ENCODE results near the gene LRRC42. TPM values are rescaled to one million over a fixed set of nuclear protein-coding genes. Genes with fewer than 3 reads are reported as not detected.

The LRRC42 gene
- total and polyA plus RNA-seq, 8 donors, result 5.2 to 20.5 (median 6.7) TPM

DNA sequence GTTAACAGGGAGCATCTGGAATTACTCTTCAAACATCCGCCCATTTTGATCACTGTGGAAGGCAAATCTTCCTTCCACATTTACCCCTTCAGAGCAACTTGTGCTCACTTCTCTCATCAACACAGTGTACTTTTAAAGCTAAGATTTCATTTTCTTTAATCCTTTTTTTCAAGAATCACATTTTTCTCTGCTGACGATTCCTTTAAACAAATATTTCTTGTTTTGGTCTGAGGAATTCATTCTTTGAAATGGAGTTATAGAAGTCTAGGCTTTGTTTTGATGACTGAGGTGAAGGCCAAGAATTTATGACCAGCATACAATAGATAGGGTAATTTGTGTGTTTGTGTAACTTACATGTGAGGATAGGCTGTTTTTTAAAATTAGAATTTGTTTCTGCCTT lies 25.6 kb downstream of the LRRC42 start:
- Histone ChIP-seq H3K4me3 (no peak overlapping the region), H3K4me1 (no peaks in the 10 kb centered on the region), H3K27me3 (no peaks in the 10 kb centered on the region), H3K9me3 (no peaks in the 10 kb centered on the region), H3K36me3 (peaks cover 0 to 16% (median 0%) of the 10 kb centered on the region in 3 donors), H3K27ac (no peak overlapping the region)
- intact Hi-C loops (cut with DNase I), result no loop called here
- TF ChIP-seq, protein P1, sequence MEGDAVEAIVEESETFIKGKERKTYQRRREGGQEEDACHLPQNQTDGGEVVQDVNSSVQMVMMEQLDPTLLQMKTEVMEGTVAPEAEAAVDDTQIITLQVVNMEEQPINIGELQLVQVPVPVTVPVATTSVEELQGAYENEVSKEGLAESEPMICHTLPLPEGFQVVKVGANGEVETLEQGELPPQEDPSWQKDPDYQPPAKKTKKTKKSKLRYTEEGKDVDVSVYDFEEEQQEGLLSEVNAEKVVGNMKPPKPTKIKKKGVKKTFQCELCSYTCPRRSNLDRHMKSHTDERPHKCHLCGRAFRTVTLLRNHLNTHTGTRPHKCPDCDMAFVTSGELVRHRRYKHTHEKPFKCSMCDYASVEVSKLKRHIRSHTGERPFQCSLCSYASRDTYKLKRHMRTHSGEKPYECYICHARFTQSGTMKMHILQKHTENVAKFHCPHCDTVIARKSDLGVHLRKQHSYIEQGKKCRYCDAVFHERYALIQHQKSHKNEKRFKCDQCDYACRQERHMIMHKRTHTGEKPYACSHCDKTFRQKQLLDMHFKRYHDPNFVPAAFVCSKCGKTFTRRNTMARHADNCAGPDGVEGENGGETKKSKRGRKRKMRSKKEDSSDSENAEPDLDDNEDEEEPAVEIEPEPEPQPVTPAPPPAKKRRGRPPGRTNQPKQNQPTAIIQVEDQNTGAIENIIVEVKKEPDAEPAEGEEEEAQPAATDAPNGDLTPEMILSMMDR (IDR thresholded peaks at IDR 0.05), result no peak
- ATAC-seq (no peak), DNase-seq (no peak), FAIRE-seq (no peak)
- 83 to 87% methylated on average over 2 of the region's 2 CpGs for WGBS, 2 donors

DNA sequence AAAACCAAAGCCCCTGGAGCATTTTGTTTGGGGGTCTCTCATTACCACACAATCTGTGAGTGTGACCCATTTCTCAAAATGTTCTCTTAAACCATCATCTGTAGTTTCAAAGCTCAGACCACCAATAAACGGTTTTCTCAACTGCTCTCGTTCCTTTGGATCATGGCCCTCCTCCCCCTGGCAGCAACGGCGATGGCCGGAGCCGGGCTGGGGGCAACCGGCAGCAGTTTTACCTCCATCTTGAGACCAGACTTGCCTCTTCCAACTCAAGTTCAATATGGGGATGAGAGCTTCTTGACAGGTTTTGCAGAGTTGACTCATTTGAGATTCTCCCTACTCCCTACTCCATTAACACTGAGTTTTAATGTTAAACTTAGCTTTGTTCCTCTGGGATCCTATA lies 29.7 kb downstream of the LRRC42 start:
- intact Hi-C loops (cut with DNase I), result no loop called here
- Histone ChIP-seq H3K36me3 (no peaks in the 10 kb centered on the region), H3K27ac (no peak overlapping the region), H3K4me3 (no peak overlapping the region), H3K9me3 (no peaks in the 10 kb centered on the region), H3K4me1 (no peaks in the 10 kb centered on the region), H3K27me3 (no peaks in the 10 kb centered on the region)
- 90 to 94% methylated on average over 7 of the region's 7 CpGs for WGBS, 2 donors
- TF ChIP-seq, protein P1 (IDR thresholded peaks at IDR 0.05), result no peak
- ATAC-seq (no peak), FAIRE-seq (no peak), DNase-seq (no peak)

DNA sequence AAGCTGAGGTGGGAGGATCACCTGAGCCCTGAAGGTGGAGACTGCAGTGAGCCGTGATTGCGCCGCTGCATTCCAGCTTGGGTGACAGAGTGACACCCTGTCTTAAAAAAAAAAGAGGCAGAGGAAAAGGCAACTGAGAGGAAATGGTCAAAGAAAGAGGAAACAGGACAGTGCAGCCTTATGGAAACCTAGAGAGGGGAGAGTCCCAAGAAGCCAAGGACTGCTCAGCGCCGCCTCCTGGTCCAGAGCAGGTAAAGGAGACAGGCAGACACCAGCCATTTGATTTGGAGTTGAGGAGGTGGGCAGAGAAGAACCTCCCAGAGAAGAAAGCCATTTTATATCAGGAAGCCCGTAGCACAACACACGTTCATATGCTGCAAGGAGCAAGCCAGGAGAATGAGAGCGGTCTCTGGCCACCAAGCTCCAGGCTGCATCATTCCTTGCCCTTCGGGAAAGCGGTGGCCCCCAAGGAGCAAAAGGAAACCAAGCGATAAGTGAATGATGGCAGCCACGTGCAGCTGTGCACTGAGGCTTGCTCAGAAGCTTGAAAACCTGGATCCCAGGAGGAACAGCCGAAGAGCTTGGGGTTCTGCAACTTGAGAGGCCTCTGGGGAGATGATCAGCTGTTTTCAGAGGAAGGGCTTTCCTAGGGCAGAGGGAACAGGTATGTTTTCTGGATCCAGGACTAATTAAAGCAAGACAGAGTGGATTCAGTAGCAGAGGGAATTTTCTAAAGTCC lies 33.7 kb downstream of the LRRC42 start:
- Histone ChIP-seq H3K36me3 (no peaks in the 10 kb centered on the region), H3K9me3 (no peaks in the 10 kb centered on the region), H3K27ac (no peak overlapping the region), H3K4me1 (peaks cover 0 to 7% (median 0%) of the 10 kb centered on the region in 3 donors), H3K4me3 (no peak overlapping the region), H3K27me3 (no peaks in the 10 kb centered on the region)
- TF ChIP-seq, protein P1 (IDR thresholded peaks at IDR 0.05), result no peak
- ATAC-seq, result no peak
- no peak for FAIRE-seq
- intact Hi-C loops (cut with DNase I), result no loop called here
- WGBS, 2 donors, result 88 to 90% methylated on average over 13 of the region's 13 CpGs
- no peak for DNase-seq

DNA sequence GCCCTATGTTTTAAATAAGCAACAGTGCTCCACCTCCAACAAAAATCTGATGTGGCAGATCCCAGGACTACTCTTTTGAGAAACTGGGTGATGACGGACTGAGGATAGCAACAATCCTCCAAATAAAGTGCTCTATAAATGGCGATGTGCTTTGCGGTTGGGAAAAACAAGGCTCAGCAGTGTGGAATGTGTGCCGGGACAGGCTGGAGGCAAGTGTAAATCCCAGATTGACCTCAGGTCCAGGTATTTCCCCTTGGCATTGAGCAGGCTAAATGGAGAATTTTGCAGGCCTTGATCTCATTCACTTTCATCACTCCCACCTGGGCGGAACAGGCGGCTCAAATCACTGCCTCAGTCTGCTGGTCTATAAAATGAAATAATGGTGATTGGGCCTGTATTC lies 35.1 kb downstream of the LRRC42 start:
- intact Hi-C loops (cut with DNase I), result no loop called here
- no peak for DNase-seq
- Histone ChIP-seq H3K9me3 (no peaks in the 10 kb centered on the region), H3K27me3 (no peaks in the 10 kb centered on the region), H3K27ac (no peak overlapping the region), H3K4me3 (no peak overlapping the region), H3K4me1 (peaks cover 0 to 7% (median 0%) of the 10 kb centered on the region in 3 donors), H3K36me3 (no peaks in the 10 kb centered on the region)
- 93 to 96% methylated on average over 6 of the region's 6 CpGs for whole genome bisulfite sequencing, 2 donors
- TF ChIP-seq, protein P1 (IDR thresholded peaks at IDR 0.05), result no peak
- no peak for ATAC-seq
- FAIRE-seq, result no peak

Data from pancreas (tissue), 10 donors.